GM04503 (cell line): ENCODE measurements around the gene MOBP.

Experiments used
- DNase-seq: peaks from one replicate; pipeline ENCODE4 v3.0.0-alpha.2; 2012; ENCODE audit warnings: low read depth

Gene MOBP

GRCh38 chr3:39499651-39500273, 32.3 kb downstream of the MOBP start:
- no peak for DNase-seq

- no peak for DNase-seq
These were observed 33.6 kb downstream of the MOBP start for GRCh38 chr3:39501059-39501458.

- DNase-seq = no peak
These were observed 34.7 kb downstream of the MOBP start for GRCh38 chr3:39501968-39502837.

- no peak for DNase-seq
These were observed 35.3 kb downstream of the MOBP start for GRCh38 chr3:39502838-39503145.

- DNase-seq = no peak
These were observed 38.6 kb downstream of the MOBP start for GRCh38 chr3:39505866-39506742.

- no peak for DNase-seq
These were observed 39.4 kb downstream of the MOBP start for GRCh38 chr3:39506863-39507262.

GRCh38 chr3:39513791-39514369, 46.4 kb downstream of the MOBP start:
- no peak for DNase-seq

GRCh38 chr3:39515681-39516441, 48.4 kb downstream of the MOBP start:
- DNase-seq = no peak

- no peak for DNase-seq
These were observed 51.6 kb downstream of the MOBP start for GRCh38 chr3:39519103-39519502.

GRCh38 chr3:39519554-39520288, 52.2 kb downstream of the MOBP start:
- DNase-seq = no peak

- no peak for DNase-seq
These were observed 54.0 kb downstream of the MOBP start for GRCh38 chr3:39521456-39521855.

GRCh38 chr3:39524107-39524506, 56.6 kb downstream of the MOBP start:
- DNase-seq = no peak

GRCh38 chr3:39528844-39529243, 61.4 kb downstream of the MOBP start:
- no peak for DNase-seq

- DNase-seq = no peak
These were observed 62.1 kb downstream of the MOBP start for GRCh38 chr3:39529577-39529976.

GRCh38 chr3:39531066-39531465, 63.6 kb downstream of the MOBP start:
- no peak for DNase-seq

GRCh38 chr3:39531665-39532064, 64.2 kb downstream of the MOBP start:
- DNase-seq = peak; percentile 7

- DNase-seq = no peak
These were observed 65.3 kb downstream of the MOBP start for GRCh38 chr3:39532777-39533176.

- no peak for DNase-seq
These were observed 65.7 kb downstream of the MOBP start for GRCh38 chr3:39533226-39533625.

GRCh38 chr3:39540162-39540921, 72.9 kb downstream of the MOBP start:
- no peak for DNase-seq

- no peak for DNase-seq
These were observed 74.0 kb downstream of the MOBP start for GRCh38 chr3:39541442-39541841.
